Upper lobe of left lung (tissue), 6 donors: ENCODE data around the gene BCL2L2. TPM values are rescaled to one million over a fixed set of nuclear protein-coding genes. Genes with fewer than 3 reads are reported as not detected.
"Not testable (repeated sequence)": the region's sequence is repeated elsewhere in the genome, so short reads cannot be mapped to it uniquely, and the experiment has no call there.

Experiments used
- ATAC-seq, 2 donors: fragments of 200-7000 bp; cut with Tn5 transposase; one replicate each; pipeline ENCODE4 v1.9.1; 2022; ENCODE audit warnings: mild to moderate bottlenecking in 2 of 2, moderate library complexity in 2 of 2; ENCODE audit not compliant: low FRiP score in 2 of 2
- DNase-seq, 2 donors: peaks; one replicate each; pipeline ENCODE4 v3.0.0-alpha.2; 2019 to 2020
- H3K27ac ChIP-seq, 4 donors: fragments of 200-600 bp; sonication (generic); one replicate each; pipeline ENCODE4 v1.5.1; 2016 to 2019
- H3K27me3 ChIP-seq, 4 donors: fragments of 200-600 bp; sonication (generic); one replicate each; pipeline ENCODE4 v1.5.1; 2017 to 2019
- H3K36me3 ChIP-seq, 4 donors: fragments of 200-600 bp; sonication (generic); one replicate each; pipeline ENCODE4 v1.5.1; 2016 to 2019
- H3K4me1 ChIP-seq, 4 donors: fragments of 200-600 bp; sonication (generic); one replicate each; pipeline ENCODE4 v1.5.1; 2018 to 2019
- H3K4me3 ChIP-seq, 4 donors: fragments of 200-600 bp; sonication (generic); one replicate each; pipeline ENCODE4 v1.5.1; 2017 to 2019; ENCODE audit warnings: mild to moderate bottlenecking in 2 of 4, moderate library complexity in 1 of 4
- H3K9me3 ChIP-seq, 4 donors: fragments of 200-600 bp; sonication (generic); one replicate each; pipeline ENCODE4 v1.5.1; 2018 to 2019
- EP300 ChIP-seq, 4 donors: sonication (generic); formaldehyde crosslinking; IDR thresholded peaks; one replicate each; pipeline ENCODE4 v1.5.1; 2017; ENCODE audit warnings: antibody characterized with exemption in 4 of 4, control low read depth in 2 of 4
- POLR2A ChIP-seq, 4 donors: fragments of 450-650 bp; IDR thresholded peaks; one replicate each; pipeline ENCODE4 v1.5.1; 2016 to 2017; ENCODE audit warnings: antibody characterized with exemption in 4 of 4, mild to moderate bottlenecking in 2 of 4
- POLR2AphosphoS5 ChIP-seq, 2 donors: sonication (generic); formaldehyde crosslinking; IDR thresholded peaks; one replicate each; pipeline ENCODE4 v1.5.1; 2017; ENCODE audit warnings: antibody characterized with exemption in 2 of 2
- WGBS, 2 donors: methylation state at CpG; one replicate each; pipeline ENCODE4 v1.1.5; 2017 to 2018; 5-methylcytosine and 5-hydroxymethylcytosine counted together
- total RNA-seq, 6 donors: library from RNA; depleted of rRNA in 4 of 6; stranded (reverse); fragments of >200 nt in 4 of 6; gene quantifications; one replicate each; pipeline versions ENCODE4 v1.1.0 to v1.2.1, GENCODE V29; 2016 to 2021
- TF ChIP-seq, protein P1 (sequence below), 6 experiments: fragments of 450-650 bp in 4 of 6; fragments of 200-600 bp in 2 of 6; sonication (generic) in 2 of 6; IDR thresholded peaks; one replicate each; pipeline ENCODE4 v1.5.1; 2016 to 2019; ENCODE audit warnings: antibody characterized with exemption in 6 of 6
- donor health status: DM: no; HTN: no; CAD: no; lungs with moderate emphysema.
- donor health status: DM: no; HTN: yes; CAD: no; lungs with severe emphysema.

Gene BCL2L2, protein sequence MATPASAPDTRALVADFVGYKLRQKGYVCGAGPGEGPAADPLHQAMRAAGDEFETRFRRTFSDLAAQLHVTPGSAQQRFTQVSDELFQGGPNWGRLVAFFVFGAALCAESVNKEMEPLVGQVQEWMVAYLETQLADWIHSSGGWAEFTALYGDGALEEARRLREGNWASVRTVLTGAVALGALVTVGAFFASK
- total RNA-seq: 10 to 100 TPM; 38.8 to 53.8 (median 47.3) TPM

DNA sequence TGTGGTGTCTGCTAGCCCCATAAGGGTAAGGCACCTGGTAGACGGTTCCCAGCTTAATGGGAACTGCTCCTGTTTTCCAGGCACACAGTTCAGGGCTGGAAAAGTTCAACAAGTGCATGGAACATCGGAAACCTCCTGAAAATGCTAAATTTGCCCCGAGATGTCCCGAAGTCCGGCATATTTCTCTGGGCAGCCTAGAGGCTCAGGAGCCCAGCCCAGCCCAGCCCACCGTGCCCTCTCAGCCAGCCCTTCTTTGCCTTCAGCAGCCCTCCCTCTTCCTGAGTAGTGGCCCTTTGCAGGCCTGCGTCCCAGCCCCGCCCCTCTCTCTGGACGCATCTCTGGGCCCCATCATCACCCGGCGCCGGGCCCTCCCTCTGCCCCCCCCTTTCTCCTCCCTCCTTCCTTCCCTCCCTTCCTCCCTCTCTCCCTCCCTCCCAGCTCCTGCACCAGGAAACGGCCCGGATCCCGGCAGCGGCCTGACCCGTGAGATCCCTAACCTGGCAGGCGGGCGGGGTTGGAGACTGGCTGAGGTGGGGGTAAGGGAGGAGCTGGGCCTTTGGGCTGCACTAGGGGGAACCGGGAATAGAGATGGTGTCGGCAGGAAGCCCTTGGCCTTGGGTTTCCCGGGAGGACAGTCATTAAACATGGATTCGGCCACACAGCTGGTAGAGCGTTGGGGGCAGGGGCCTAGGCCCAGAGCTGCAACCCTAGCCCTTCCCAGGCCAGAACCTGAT is at the start of gene BCL2L2:
TSS of gene BCL2L2 (plus strand) at position 422 of the 734 bp plus-strand sequence. CDS start 935 bp downstream, outside the sequence.
- TF ChIP-seq POLR2A (IDR thresholded peaks at IDR 0.05): peak in 2 of 4 donors; percentile 80 to 84
- TF ChIP-seq POLR2AphosphoS5 (IDR thresholded peaks at IDR 0.05): peak; percentile 78 to 82
- TF ChIP-seq, protein P1, sequence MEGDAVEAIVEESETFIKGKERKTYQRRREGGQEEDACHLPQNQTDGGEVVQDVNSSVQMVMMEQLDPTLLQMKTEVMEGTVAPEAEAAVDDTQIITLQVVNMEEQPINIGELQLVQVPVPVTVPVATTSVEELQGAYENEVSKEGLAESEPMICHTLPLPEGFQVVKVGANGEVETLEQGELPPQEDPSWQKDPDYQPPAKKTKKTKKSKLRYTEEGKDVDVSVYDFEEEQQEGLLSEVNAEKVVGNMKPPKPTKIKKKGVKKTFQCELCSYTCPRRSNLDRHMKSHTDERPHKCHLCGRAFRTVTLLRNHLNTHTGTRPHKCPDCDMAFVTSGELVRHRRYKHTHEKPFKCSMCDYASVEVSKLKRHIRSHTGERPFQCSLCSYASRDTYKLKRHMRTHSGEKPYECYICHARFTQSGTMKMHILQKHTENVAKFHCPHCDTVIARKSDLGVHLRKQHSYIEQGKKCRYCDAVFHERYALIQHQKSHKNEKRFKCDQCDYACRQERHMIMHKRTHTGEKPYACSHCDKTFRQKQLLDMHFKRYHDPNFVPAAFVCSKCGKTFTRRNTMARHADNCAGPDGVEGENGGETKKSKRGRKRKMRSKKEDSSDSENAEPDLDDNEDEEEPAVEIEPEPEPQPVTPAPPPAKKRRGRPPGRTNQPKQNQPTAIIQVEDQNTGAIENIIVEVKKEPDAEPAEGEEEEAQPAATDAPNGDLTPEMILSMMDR (IDR thresholded peaks at IDR 0.05): no peak
- WGBS, 2 donors: 2 to 4% methylated on average over 18 to 24 of the region's 24 CpGs
- H3K4me1 ChIP-seq: peaks cover 33 to 58% (median 35%) of the 10 kb centered on the region in 4 donors
- H3K4me3 ChIP-seq: peak within 1 kb of the TSS; percentile 51 to 76 (median 64)
- peak within 1 kb of the TSS; percentile 84 to 93 (median 90) for H3K27ac ChIP-seq
- peak; percentile 93 to 96 for DNase-seq
- peak; percentile 87 to 92 for ATAC-seq
- H3K36me3 ChIP-seq: peaks cover 0 to 37% (median 9%) of the 10 kb centered on the region in 4 donors
- no peaks in the 10 kb centered on the region for H3K9me3 ChIP-seq
- H3K27me3 ChIP-seq: no peaks in the 10 kb centered on the region

DNA sequence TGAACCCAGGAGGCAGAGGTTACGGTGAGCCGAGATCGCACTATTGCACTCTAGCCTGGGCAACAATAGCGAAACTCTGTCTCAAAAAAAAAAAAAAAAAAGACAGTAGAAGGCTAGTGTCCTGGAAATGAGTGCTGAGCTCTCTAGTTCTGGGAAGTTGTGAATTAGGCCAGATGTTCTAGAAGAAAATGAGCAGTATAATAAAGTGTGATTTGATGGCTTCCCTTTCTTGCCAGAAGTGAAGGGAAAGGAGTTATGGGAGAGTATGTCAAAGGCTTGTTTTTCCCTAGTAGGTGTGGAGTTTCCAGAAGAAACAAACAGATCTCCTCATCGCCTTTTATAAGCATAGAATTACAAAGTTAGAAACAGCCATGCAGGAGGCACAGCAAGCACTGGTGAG is 48.4 kb upstream of the BCL2L2 start:
- ATAC-seq: no peak
- H3K27me3 ChIP-seq: no peaks in the 10 kb centered on the region
- H3K36me3 ChIP-seq: no peaks in the 10 kb centered on the region

DNA sequence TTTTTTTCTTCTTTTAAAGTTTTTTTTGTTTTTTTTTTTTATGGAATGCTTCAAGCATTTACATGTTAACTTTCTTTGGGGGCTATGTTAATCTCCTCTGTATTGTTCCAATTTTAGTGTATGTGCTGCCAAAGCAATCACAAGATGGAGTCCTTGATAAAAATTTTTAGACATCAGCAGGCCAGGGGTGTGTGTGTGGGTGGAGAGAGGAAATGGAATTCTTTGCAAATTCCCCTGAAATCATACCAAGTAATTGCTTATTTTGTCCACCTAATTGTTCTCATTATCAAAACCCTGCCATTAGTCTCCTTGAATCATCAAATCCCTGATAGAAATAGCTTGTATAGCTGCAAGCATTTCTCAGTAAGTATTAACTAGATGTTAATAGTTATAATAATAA is 47.2 kb upstream of the BCL2L2 start:
- DNase-seq (no peak), ATAC-seq (no peak)
- Histone ChIP-seq H3K4me3 (no peak overlapping the region), H3K27me3 (no peaks in the 10 kb centered on the region), H3K9me3 (no peaks in the 10 kb centered on the region), H3K27ac (no peak overlapping the region), H3K4me1 (no peaks in the 10 kb centered on the region), H3K36me3 (no peaks in the 10 kb centered on the region)
- TF ChIP-seq POLR2A (IDR thresholded peaks at IDR 0.05): no peak
- no peak for TF ChIP-seq EP300 (IDR thresholded peaks at IDR 0.05)
- no peak for TF ChIP-seq POLR2AphosphoS5 (IDR thresholded peaks at IDR 0.05)
- TF ChIP-seq, protein P1 (IDR thresholded peaks at IDR 0.05): no peak

More for the DNA sequence above, 48.4 kb upstream of the BCL2L2 start:
- DNase-seq: no peak
- TF ChIP-seq POLR2A (IDR thresholded peaks at IDR 0.05): no peak
- TF ChIP-seq POLR2AphosphoS5 (IDR thresholded peaks at IDR 0.05): no peak
- TF ChIP-seq, protein P1 (IDR thresholded peaks at IDR 0.05): no peak
- TF ChIP-seq EP300 (IDR thresholded peaks at IDR 0.05): no peak
- Histone ChIP-seq H3K9me3 (no peaks in the 10 kb centered on the region), H3K27ac (no peak overlapping the region), H3K4me1 (no peaks in the 10 kb centered on the region), H3K4me3 (no peak overlapping the region)
- WGBS, 2 donors: 89 to 93% methylated on average over 5 of the region's 5 CpGs

DNA sequence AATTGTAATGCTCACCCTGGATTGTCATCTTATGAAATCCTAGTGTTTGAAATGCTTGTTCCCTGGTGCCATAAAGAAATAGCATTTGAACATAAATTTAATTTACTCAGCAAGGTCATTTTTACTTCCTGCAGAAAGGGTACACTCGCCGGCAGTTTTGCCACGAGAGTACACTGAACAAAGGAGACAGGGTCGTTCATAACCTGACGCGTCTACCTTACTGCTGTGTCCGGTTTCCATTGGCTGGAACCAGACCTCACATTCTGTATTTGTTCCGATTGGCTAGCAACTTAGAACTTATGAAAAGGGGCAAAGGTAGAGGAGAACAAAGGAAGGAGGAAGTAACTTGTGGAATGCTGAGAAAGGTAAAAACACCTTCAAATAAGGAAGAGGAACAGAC is 45.8 kb upstream of the BCL2L2 start:
- not testable (repeated sequence) for H3K9me3 ChIP-seq, H3K36me3 ChIP-seq, H3K4me1 ChIP-seq, DNase-seq, H3K27me3 ChIP-seq, H3K4me3 ChIP-seq, H3K27ac ChIP-seq, ATAC-seq
- WGBS, 2 donors: 74 to 76% methylated on average over 8 of the region's 8 CpGs

DNA sequence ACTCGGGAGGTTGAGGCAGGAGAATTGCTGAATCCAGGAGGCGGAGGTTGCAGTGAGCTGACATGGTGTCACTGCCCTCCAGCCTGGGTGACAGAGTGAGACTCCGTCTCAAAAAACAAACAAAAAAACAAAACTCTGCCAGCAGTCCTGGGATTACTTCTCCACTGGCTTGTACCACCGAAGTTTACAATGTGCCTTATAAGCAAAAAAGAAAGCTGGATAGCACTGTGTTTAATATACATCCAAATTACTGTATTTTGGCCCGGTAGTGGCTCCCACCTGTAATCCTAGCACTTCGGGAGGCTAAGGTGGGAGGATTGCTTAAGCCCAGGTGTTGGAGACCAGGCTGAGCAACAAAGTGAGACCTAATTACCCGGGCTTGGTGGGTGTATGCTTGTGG is 37.4 kb upstream of the BCL2L2 start:
- no peak for ATAC-seq
- no peak for DNase-seq
- H3K4me3 ChIP-seq: no peak overlapping the region
- no peaks in the 10 kb centered on the region for H3K27me3 ChIP-seq
- no peaks in the 10 kb centered on the region for H3K4me1 ChIP-seq
- TF ChIP-seq POLR2A (IDR thresholded peaks at IDR 0.05): no peak
- no peak for TF ChIP-seq EP300 (IDR thresholded peaks at IDR 0.05)
- H3K9me3 ChIP-seq: no peaks in the 10 kb centered on the region
- no peak overlapping the region for H3K27ac ChIP-seq
- no peaks in the 10 kb centered on the region for H3K36me3 ChIP-seq
- WGBS, 2 donors: 92 to 93% methylated on average over 7 of the region's 7 CpGs
